NCI-H345 (cell line): ENCODE data around the gene TEAD1.

Experiments used
- DNase-seq: peaks from one replicate; lab custom pipeline; 2025; lab: John Stamatoyannopoulos, UW

TEAD1 gene

DNA sequence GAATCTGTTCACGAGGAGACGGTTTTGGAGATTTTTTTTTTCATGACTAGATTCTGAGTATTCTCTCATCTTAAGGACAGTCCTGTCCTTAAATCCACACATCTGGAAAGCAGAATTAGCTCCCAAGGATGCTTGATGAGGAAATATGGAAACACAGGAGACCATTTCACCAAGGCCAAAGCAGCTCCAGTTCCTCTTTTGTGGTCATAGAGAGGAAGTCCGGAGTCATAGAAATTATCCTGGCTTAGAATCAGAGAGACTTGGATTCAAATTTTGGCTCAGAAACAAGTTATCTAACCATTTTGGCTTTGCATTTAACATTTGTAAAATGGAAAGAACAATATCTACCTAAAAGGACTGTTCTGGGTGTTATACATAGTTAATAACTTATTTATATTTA is 7.3 kb upstream of the TEAD1 start:
- no peak for DNase-seq

- DNase-seq, result no peak
Observed at GRCh38 chr11:12667646-12668045, 6.6 kb upstream of the TEAD1 start.

DNA sequence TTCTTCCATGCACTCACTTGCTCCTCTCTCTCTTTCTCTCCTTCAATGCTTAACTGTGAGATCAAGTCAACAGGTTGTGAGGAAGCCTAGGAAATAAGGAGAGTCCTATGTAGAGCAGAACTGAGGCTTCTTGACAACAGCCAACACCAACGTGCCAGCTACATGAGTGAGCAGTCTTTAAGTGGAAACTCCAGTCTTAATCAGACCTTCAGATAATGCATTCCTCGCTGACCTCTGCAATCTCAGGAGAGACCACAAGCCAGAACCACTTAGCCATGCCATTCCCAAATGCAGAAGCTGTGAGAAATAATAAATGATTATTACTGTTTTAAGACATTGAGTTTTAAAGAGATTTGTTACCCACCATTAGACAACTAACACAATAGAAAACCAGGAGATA is 6.1 kb upstream of the TEAD1 start:
- DNase-seq, result no peak

GRCh38 chr11:12669930-12670329 is 4.3 kb upstream of the TEAD1 start:
- no peak for DNase-seq

DNA sequence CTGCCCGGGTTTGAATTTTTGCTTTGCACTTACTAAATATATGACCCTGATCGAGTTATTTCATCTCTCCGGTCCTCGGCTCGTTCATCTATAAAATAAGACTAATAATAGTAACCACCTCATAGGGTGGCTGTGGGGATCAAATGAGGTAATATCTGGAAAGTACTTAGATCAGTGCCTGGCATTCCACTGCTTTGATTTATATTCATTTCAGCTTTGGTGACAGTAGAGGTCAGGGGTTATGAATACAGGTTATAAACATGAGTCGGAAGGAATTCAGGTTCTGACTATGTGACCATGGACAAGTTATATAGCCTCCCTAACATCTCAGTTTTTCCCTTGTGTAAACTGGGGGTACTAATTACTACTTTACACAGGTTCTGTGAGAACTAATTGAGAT is 2.9 kb upstream of the TEAD1 start:
- no peak for DNase-seq

DNA sequence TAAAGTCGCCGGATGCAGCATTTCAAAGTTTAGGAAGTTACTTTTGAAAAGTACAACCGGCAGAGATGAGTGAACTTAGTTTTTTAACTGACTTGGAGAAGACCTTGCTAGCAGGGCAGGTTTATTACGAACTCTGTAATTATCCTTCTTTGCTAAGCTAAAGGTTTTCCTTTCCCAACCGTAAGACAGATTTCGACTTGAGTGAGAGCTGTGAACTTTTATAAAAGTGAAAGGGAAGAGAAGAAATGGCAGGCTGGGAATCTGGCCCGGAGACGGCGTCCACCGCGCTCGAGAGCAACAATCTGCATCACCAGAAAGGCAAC is 659 bp upstream of the TEAD1 start:
- no peak for DNase-seq

GRCh38 chr11:12674571-12674935 is 332 bp downstream of the TEAD1 start:
- DNase-seq, result peak; percentile 52

GRCh38 chr11:12674936-12675696 is 895 bp downstream of the TEAD1 start:
- peak; percentile 44 for DNase-seq

DNA sequence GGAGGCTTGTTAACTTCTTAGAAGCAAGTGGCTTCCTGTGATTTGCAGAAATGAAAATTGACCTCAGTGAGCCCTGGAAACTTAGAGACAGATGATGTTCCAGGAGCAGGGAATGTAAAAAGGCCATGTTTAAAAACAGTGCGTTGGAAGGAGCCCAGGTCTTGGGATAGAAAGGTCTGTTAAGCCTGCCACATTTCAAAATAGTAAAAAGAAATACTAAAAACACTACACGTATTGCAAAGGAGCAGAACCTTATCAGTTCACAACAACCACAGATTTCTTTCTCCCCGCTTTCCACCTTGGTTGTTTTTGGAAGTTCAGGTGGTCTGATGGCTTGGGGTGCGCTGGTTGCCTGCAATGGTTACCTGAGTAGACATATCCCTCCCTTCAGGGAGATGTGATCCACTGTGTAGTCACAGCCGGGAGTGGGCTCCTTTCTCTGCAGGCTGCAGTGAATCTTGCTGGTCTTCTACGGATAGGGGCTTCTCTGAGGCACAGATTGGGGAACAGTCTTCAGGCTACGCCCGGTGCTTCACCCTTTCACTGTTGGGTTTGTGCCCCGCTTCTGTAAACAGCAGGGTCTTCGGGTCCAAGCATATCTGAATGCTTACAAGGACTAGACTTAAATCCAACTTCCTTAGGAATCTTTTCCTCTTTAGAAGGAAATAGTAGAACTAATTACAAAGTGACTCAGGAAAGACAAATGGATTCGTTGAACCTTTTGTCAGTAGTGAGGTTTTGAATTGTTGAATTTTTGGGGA is 1.9 kb downstream of the TEAD1 start:
- no peak for DNase-seq

DNA sequence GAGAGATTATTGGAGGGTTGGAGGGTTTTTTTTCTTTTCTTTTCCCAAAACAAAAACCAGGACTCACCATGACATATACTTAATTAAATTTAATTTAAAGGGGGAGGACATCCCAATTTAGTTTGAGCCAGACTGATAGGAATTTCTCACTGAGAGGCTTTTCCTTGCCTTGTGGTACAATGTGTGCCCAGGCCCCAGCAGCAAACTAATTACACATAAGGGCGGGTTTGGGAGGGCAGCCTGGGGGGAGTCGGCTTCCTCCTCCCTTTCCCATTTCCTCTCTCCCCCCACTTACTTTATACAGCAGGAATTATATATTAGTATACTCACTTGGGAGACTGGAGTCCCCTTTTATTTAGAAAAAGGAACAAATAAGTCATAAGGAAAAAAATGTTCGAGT is 2.9 kb downstream of the TEAD1 start:
- DNase-seq, result no peak

GRCh38 chr11:12678092-12678491 is 3.9 kb downstream of the TEAD1 start:
- DNase-seq, result no peak

- DNase-seq, result no peak
Observed at GRCh38 chr11:12678991-12679390, 4.8 kb downstream of the TEAD1 start.

- no peak for DNase-seq
Observed at GRCh38 chr11:12679471-12679870, 5.2 kb downstream of the TEAD1 start.

- DNase-seq, result peak; percentile 91
Observed at GRCh38 chr11:12680246-12680939, 6.2 kb downstream of the TEAD1 start.

DNA sequence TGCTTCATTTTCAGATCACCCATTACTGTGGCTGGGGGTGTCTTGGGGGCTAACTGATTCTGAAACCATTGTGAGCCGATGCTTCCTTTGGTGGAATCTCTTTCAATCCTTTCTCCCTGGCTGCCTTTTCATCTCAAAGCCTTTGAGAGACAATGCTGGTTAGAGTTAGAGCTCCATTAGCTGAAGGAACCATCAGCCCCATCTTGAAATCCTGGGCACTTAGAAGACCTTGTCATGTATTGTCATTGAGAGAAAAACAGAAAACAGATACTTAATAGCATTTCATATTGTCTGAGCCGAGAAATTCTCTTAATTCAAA is 6.7 kb downstream of the TEAD1 start:
- no peak for DNase-seq

- no peak for DNase-seq
Observed at GRCh38 chr11:12681466-12681865, 7.2 kb downstream of the TEAD1 start.

DNA sequence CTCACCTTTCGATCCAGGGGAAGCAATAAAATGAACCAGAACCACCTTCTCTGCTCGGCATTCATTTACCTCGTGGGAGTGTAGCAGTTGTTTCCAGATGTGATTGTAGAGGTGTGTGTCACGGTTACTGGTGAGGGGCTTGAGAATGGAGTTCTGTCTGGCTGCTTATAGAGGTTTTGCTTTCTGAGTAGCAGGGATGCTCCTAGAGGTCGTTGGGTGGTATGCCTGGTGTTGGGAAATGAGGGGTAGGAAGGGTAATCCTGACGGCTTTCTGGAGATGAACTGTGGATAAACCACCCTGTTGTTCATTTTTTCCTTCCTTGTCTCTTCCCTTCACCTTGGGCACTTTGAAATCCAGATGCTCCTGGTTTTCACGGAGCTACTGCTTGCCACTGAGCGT is 8.1 kb downstream of the TEAD1 start:
- DNase-seq, result no peak

DNA sequence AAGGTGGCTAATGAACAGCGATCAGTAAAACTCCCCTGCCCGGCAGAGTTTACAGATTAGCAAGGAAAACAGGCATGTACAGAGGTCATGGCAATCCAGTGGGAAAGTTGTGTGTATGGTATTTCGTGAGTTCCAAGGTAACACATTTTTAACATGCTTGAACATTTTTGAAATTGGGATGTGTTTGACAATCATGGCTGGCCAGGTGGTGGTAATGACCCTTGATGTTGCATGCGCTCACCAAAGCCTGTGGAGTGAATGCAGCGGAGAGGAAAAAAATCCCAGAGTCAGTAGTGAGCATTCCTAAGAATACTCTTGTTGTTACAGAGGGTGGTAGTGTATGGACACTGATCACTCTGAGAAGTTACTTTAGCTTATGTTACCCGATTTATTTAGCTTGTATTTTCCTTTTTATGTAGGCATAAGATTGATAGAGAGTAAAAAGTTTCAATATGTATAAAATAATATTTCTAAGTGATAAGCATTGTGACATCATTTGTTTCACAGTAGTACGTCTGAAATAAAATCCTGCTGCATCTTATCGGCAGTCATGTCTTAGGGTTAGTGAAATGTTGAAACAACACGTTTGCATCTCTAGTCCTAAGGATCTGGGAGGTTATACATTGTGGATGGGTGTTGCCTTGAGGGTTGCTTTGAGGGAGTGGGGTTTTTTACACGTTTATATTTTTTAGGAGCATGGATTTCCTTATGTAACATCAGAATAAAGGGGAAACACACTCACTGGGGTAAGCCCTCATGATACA is 8.7 kb downstream of the TEAD1 start:
- DNase-seq, result no peak

DNA sequence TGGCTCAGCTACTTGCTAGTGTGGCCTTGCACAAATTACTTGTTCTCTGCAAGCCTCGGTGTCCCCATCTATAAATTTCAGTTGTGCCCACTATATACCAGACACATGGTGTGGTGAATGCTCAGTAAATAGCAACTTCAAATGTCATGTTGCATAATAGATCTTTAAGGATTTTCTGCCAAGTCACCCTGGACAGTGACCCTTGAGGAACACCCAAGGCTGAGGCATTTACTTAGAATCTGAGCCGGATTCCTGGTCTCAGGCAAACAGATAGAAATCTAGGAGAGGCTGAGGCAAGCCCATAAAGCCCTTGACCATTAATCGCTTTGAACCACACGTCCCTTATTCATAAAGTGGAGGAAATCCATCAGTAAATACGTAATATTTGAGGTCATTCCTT is 9.7 kb downstream of the TEAD1 start:
- DNase-seq, result no peak

DNA sequence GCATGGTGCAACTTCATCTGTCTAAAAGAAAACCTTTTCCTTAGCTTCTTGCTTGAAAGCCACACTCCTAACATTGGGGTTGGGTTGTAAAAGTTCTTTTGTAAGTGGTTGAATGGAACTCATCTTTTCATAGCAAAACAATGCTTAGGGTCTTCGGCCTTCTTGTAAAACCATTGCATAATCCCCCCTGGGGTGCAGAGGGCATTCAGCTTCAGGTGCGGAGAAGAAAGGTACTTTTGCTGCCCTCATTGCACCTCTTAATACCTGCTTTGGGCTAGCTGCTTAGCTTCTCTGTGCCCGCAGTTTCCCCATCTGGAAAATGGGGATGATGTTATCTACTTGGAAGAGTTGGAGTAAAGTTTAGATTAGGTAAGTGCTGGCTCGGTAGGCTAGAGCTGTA is 10.1 kb downstream of the TEAD1 start:
- DNase-seq, result no peak

DNA sequence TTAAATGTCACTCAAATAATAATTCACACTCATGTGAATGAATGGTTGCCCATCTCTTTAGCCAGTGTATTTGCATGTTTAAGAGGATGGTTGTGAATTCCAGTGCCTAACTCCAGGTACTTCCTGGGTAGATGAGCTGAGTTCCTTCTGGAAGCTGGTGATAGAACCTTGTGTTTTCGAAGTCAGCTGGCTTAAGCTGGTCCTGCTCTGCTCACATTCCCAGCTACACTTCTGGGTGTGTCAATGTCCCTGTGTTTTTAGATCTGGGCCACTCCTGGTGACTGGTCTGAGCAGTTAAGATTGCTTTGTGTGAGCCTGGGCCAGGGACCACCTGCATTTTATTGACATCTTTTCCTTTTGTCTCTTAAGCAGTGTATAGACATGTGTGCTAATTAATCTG is 10.6 kb downstream of the TEAD1 start:
- DNase-seq, result no peak

GRCh38 chr11:12685229-12685628 is 11.0 kb downstream of the TEAD1 start:
- no peak for DNase-seq
